Stimulated activated CD4-positive, alpha-beta T cell treated with anti-CD3 and anti-CD28 coated beads, Interleukin-12 subunit alpha, Interleukin-12 subunit beta, amount 100 ng/mL, for 4 hours (primary cell): ENCODE results near the gene H3-3A.
A peak's percentile ranks its signal among the peaks of the same experiment; 100 is the strongest.

Experiments used
- DNase-seq: peaks from one replicate; pipeline ENCODE4 v3.0.0-alpha.2; 2020

Gene H3-3A

DNA sequence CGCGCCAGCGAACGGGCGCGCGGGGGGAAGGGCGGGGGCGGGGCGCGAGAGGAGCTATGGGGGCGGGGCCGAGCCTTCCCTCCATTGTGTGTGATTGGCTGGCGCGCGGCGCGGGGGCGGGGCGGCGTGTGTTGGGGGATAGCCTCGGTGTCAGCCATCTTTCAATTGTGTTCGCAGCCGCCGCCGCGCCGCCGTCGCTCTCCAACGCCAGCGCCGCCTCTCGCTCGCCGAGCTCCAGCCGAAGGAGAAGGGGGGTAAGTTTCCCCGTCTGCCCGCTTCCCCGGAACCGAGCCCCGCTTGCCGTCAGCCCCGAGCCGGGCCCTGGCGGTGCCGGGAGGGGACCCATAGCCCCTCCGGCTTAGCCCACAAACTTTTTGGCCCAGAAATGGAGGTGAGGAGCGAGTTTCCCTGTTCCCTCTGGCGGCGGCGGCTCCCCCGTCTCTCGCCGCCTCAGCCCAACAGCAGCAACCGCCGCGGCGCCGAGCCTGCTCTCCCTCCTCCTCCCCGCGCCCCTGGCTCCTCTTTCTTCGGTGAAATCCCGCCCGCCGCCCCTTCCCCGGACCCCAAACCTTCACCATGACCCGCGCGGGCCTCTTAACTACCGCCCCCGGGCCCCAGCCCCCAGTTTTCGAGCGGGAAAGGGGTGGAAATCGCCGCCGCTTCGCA is at the start of gene H3-3A:
TSS of gene H3-3A (plus strand) at position 159 of the 666 bp plus-strand sequence. CDS start 1,636 bp downstream, outside the sequence.
- DNase-seq, result peak; percentile 99

GRCh38 chr1:226017070-226017469 is 45.4 kb upstream of the H3-3A start:
- DNase-seq, result no peak

DNA sequence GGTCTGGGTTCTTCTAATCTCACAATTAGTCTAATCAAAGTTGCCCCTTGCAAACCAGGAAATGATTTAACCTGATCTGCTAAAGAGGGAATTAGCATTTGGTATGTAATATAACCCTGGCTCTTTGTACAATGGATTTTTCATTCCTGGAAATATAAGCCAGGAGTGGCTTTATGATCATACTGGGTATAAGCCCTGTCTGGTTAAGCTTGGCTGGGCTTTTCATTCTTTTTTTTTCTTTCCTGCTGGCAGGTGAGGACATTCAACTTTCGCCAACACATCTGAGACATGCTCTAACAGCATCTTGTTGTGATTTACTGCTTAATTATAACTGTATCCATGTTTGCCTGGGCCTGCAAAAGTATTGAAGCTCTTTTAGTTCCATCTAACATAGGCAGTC is 42.9 kb upstream of the H3-3A start:
- no peak for DNase-seq

DNA sequence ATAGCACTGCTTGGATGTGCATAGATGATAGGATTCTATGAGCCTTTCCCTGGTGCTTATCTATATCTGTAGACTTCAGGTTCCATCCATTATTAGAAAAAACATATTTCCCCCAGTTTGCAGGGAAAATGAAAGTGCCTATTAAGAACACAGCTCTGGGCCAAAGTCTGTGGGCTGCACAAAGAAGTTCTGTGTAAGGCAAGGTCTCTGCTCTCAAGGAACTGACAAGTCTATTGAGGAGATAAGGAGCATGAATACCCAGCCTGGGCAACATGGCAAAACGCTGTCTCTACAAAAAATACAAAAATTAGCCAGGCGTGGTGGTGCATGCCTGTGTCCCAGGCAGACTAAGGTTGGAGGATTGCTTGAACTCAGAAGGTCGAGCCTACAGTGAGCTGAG is 41.1 kb upstream of the H3-3A start:
- no peak for DNase-seq

GRCh38 chr1:226021801-226022200 is 40.7 kb upstream of the H3-3A start:
- no peak for DNase-seq

- DNase-seq, result no peak
These were observed 38.8 kb upstream of the H3-3A start for GRCh38 chr1:226023735-226024134.

- no peak for DNase-seq
These were observed 35.7 kb upstream of the H3-3A start for GRCh38 chr1:226026833-226027232.

DNA sequence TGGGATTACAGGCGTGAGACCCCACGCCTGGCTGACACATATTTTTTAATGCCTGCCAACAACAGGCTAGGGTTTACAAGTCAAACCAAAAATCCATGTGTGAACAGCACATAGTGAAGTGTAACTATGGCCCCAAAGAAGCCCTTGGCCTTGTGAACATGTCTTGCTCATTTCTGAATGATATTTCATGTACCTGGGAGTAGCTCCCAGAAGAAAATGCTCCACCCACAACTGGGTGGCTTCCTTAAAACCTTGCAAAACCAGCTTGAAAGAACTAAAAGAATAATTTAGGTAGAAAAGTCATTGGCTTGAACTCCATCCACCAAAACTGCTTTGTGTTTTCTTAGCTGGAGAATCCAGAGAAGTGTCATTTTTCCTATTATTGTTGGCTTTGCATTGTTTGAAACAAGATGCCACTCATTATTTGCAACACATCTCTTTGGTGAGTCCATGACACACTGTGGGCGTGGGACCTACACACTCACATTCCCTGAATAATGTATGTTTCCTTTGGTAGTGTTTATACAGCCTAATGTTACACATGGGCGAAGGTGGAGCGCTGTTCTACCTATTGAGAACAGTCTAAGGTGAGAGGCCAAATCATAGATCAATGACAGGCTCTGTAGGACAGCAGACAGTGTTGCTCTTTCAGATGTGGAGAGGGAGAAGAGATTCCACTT is 34.8 kb upstream of the H3-3A start:
- no peak for DNase-seq

- DNase-seq, result no peak
These were observed 33.4 kb upstream of the H3-3A start for GRCh38 chr1:226029093-226029496.

- DNase-seq, result no peak
These were observed 32.8 kb upstream of the H3-3A start for GRCh38 chr1:226029568-226030225.

DNA sequence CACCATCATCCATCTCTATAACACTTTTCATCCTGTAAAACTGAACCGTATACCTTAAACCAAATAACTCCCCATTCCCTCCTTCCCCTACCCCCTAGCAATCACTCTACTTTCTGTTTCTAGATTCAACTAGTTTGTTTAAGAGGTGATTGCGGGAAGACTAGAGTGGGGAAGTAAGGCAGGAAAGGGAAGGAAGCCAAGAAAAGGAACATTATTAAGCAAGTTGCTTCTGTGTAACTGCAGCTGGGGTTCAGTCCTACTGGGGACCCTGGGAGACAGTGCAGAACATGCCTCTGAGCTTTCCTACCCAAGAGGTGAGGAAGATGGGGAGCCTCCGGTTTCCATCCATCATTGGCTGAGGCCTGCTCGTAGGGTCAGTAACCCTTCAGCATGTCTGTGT is 28.9 kb upstream of the H3-3A start:
- DNase-seq, result no peak

DNA sequence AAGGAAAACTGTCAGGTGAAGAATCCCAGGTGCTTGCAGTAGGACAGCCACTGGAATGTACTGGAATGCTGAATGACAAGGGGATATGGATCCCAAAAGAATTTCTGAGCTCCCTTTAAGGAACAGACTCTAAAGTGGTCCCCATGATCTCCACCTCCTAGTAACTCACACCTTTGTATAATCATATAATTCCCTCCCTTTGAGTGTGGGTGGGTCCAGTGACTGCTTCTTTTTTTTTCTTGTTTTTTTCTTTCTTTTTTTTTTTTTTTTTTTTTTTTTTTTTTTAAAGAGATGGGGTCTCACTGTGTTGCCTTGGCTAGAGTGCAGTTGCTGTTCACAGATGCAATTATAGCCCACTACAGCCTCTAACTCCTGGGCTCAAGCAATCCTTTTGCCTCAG is 28.5 kb upstream of the H3-3A start:
- DNase-seq, result no peak

DNA sequence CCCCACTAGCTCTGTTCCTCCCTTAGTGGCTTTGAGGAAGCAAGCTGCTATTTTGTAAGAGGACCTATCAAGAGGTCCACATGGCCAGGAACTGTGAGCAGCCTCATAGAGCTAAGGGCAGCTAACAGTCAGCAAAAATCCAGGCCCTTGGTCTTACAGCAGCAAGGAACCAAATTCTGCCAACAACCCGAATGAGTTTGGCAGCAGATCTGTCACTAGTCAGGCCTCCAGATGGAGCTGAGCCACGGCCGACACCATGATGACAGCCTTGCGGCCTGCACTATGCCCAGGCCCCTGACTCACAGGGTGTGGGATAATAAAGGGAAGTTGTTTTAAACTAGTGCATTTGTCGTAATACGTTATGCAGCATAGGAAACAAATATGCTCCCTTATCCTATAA is 28.0 kb upstream of the H3-3A start:
- no peak for DNase-seq

DNA sequence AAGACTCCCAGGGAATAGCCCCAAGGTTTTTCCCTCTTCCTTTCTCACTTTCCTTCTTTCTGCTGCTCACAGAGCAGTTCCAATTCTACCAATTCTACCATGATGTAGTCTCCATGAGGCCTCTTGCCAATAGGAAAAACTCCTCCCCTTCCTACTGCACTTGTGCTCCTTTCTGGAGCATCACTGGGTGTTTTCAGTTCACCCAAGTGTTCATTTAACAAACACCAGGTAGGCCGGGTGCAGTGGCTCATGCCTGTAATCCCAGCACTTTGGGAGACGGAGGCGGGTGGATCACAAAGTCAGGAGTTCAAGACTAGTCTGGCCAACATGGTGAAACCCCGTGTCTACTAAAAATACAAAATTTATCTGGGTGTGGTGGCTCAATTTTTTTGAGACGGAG is 26.6 kb upstream of the H3-3A start:
- no peak for DNase-seq

DNA sequence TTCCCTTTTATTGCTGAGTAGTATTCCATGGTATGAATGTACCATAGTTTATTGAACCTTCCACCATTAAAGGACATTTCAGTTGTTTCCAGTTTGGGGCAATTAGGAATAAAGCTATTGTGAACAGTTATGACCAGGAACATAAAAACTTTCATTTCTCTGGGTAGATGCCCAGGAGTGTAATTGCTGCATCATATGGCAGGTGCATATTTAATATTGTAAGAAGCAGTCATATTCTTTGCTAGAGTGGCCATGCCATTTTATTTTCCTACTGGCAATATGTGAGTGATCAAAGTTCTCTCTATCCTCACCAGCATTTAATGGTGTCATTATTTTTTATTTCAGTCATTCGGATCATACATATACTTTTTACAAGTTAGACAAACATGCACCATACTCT is 23.9 kb upstream of the H3-3A start:
- DNase-seq, result no peak

DNA sequence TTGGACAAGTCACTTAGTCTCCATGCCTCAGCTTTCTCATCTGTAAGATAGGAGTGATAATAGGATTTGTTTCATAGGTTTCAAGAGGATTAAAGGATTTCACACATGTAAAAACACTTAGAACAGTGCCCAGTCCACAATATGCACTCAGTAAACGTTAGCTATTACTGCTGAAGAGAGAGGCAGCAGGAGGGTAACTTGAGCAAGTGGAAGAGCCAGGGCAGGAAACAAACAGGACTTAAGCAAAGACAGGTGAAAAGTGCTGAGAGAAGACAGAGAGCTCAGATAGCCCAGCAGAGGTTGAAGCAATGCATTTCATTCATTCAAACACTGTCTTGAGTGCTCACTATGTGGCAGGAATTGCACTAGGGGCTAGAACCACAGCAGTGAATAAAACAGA is 21.1 kb upstream of the H3-3A start:
- DNase-seq, result no peak

GRCh38 chr1:226044514-226045101 is 17.9 kb upstream of the H3-3A start:
- DNase-seq, result no peak

DNA sequence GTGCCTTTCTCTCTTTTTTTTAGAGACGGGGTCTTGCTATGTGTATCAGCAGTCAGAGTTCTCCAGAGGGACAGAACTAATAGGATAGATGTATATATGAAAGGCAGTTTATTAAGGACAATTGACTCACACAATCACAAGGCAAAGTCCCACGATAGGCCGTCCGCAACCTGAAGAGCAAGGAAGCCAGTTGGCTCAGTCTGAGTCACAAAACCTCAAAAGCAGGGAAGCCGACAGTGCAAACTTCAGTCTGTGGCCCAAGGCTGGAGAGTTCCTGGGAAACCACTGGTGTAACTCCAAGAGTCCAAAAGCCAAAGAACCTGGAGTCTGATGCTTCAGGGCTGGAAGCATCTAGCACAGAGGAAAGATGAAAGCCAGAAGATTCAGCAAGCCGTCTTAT is 16.3 kb upstream of the H3-3A start:
- no peak for DNase-seq

GRCh38 chr1:226047495-226047894 is 15.0 kb upstream of the H3-3A start:
- DNase-seq, result no peak

GRCh38 chr1:226048886-226049285 is 13.6 kb upstream of the H3-3A start:
- no peak for DNase-seq

GRCh38 chr1:226050133-226050532 is 12.4 kb upstream of the H3-3A start:
- DNase-seq, result no peak

GRCh38 chr1:226051365-226051764 is 11.2 kb upstream of the H3-3A start:
- DNase-seq, result no peak

DNA sequence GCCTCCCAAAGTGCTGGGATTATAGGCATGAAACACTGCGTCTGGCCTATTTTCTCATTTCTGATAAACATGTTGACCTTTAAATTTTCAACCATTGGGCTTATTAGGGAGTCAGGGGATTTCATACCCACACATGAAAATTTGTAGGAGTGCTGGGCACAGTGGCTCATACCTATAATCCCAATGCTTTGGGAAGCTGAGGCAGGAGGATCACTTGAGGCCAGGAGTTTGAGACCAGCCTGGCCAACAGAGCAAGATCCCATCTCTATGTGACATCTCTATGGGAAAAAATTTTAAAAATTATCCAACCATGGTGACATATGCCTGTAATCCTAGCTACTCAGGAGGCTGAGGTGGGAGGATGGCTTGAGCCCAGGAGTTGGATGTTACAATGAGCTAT is 10.5 kb upstream of the H3-3A start:
- DNase-seq, result no peak
